HG03457 (cell line): ENCODE measurements around the gene ALDOB.

Experiments
- ATAC-seq: cut with Tn5 transposase; IDR thresholded peaks from one replicate; pipeline ENCODE4 v1.9.1; 2021; ENCODE audit warnings: moderate number of reproducible peaks; ENCODE audit not compliant: unreplicated experiment

The ALDOB gene

DNA sequence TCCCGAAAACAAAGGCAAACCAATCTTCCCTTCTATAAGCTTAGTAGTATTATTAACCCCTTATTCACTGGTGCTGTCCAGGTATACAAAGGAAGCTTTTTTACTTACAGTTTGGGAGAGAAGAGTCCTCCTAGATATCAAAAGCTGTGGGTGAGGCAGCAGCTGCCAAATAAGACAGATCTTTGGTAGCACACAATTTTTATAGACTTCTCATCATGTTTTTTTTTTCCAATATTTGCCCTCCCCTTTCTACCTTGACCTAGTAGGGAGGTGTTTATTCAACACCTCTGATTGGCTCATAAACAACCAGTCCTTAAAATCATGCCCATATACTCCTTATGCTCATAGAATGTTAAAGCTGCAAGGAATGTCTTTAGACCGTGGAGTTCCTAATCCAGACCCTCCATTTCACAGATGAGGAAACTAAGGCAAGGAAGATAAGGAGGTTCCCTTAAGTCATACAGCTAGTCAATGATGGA is at the start of gene ALDOB:
Gene ALDOB, minus strand, starts transcription at position 174 of the 479 bp plus-strand sequence. CDS start 4,887 bp downstream, outside the sequence.
- no peak for ATAC-seq

DNA sequence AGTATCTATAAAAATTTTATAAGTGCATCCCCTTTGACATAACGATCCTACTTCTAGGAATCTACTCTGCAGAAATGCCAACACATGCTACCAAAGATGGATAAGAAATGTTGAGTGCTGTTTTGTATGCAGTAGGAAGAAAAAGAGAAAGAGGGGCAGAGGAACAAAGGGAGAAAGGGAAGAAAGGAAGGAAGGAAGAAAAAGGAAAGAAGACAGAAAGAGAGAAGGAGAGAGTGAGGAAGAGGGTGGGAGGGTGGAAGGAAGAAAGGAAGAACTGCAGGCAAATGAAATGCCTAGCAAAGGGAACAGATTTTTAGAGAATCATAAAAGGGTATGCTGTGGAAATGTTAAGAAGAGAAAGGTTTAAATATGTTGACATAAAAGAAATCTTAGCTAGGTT is 48.5 kb upstream of the ALDOB start:
- ATAC-seq, result no peak

DNA sequence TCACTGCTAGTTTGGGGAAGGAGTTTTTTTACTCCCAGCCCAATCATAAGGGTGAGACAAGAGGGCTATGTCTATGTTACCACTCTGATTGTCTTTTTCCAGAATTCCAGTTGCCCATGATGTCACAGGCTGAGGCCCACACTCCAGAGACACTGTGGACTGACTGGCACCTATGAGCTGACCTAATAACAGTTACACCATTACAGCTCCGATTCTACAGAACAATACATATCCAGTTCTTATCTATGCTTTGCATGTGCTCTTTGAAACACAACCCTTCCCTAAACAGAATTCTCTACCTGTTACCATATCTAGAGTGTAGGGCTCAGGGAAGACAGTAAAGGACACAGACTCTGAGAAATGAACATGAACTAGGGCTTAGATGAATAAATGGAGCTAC is 45.7 kb upstream of the ALDOB start:
- ATAC-seq, result no peak

DNA sequence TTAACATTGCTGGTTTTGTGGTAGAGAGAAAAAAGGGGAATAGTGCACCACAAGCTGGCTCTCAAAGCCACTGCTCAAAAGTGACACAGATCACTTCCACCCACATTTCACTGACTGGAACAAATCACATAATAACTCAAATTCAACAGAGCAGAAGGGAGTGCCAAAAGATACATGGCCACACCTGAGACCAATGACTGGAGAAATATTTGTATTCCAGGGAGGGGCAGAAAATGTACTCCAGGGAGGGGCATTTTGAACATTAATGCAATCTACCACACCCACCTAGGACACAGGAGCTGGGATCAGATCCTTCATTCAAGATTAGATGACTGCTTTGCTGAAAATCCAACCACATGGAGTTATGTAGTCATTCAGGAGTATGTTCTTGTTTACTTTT is 44.8 kb upstream of the ALDOB start:
- no peak for ATAC-seq

DNA sequence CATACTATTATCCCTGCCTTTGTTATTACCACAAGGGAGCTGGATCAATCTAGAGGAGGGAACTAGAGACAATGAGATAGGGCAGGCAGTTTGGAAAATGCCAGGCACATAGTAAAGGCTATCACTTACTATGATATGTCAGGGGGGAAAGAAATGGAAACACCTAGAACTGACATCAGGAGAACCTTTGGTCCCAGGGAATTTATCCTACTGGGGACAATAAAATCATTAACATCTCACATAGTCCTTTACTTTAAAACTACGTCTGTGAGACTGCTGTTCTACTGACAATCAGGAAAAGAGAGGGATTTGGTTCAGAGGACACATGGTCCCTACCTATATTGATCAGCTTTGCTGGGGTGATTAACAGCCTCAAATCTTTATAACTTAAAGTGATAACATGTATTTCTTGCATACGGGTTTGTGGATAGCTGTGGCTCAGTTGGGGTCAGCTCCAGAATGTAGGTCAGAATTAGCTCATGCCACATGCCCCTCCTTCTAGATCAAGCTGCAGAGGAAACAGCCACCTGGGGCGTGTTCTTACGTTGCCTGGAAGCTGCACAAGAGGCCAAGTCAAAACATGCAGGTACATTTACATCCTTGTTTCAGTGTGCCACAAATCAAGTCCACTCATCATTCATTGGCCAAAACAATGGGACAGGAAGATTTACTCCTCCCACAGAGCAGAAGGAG is 43.9 kb upstream of the ALDOB start:
- no peak for ATAC-seq

DNA sequence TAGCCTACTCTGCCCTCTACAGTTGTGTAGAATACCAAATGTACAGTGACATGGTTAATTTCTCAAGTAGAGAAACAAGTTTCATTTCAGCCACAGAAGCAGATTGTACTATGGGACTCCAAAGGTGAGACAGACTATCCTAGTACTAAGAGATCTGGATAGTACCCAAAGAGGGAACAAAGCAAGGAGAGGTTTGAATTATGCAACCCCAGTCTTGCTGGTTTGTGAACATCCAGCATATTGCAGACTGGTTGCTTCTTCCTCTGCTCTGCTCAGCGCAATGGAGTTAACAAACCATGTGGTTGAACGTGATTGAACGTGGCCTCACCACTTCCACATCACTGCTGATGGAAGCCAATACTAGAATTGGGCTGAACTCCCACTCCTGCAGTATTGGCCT is 43.3 kb upstream of the ALDOB start:
- ATAC-seq, result no peak

DNA sequence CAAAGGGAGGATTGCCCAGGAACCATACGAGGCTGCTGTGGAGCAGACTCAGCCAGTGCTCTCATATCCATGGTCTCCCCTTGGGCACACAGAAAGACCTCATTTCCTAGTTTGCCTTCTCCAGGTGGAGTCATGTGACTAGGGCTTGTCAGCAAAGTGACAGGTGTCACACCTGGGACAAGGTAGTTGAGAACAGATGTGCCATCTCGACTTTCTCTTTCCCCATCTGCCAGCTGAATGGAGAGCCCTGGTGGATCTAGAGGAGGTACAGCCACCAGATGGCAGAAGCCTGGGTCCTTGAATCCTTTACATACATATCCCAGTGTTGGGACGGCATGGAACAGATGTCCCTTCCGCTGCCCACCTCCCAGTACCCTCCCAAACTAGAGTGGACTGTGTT is 42.9 kb upstream of the ALDOB start:
- ATAC-seq, result no peak

DNA sequence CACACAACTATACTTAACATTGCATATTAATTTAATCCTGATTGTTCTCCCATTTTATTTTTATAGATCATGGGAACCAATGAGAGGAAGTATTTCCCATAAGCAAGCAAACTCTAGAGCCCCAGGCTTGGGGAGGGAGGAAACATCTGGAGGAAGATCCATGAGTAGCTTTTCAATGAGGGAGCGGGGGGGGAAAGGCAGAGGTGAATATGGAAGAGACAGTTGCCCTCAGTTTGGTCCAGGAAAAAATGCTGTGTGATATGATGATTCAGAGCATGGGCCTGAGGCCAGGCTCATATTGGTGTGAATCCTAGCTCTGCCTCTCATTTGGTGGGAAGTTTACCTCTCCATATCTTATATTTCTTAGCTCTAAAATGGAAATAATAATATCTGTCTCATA is 42.2 kb upstream of the ALDOB start:
- ATAC-seq, result no peak

DNA sequence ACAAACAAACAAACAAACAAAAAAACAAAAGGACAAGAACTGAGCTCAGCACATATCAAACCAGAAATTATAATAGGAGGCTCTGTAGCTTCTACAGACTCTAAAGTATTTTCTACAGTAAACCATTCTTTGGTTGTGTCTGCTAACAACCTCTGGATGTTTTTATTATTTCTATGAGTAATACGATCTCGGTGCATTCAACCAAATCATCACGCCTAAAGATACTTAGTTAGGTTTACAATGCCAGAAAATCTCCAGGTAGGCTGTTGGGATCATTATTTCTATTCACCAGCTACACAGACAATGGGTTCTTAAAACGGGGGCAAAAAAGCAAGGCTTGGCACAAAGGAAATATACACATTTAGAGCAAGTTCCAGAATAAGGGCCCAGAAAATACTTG is 41.6 kb upstream of the ALDOB start:
- ATAC-seq, result no peak

DNA sequence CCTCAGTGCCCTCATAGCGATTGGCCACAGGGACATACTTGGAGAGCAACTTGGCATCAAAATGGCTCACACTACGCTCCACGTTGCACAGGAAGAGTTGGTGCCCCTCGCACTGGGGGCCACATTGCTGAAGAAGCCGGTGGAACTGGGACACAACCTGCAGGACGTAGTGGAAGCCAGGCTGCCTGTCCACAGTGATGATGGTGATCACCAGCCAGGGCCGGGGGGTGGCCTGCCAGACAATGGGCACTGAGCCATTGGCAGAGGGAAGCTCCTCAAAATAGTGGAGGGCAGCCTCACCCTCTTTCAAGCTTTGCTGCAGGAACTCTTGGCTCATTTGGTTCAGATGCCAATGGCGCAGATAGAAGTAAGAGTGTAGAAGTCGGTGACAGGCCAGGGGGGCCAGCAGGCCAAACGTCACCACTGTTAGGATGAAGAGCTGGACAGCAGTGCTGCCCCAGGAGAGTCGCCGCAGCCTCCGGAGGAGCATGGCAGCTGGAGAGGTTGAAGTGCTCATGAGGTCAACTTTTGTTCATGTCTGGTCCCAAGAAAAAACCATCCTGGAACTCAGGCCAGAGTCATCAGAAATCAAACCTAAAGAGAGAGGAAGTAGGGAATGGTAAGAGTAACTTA is 41.1 kb upstream of the ALDOB start:
- ATAC-seq, result no peak

DNA sequence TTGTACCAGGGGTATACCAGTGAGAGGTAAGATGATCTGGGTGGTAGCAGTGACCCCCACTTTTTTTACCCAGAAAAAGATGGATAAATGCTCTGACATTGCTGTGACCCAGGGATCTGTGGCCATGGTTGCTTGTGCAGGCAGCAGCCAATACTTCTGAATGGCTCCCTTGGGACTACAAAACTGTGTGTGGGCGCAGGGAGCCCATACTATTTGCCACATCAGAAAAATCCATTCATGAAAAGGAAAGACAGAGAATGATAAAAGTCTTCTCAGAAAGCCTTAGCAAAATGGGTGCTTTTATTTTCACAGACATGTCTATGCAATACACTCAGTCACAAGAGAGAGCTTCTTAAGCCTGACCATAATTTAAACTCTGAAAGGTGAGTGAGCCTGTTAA is 37.3 kb upstream of the ALDOB start:
- ATAC-seq, result no peak

DNA sequence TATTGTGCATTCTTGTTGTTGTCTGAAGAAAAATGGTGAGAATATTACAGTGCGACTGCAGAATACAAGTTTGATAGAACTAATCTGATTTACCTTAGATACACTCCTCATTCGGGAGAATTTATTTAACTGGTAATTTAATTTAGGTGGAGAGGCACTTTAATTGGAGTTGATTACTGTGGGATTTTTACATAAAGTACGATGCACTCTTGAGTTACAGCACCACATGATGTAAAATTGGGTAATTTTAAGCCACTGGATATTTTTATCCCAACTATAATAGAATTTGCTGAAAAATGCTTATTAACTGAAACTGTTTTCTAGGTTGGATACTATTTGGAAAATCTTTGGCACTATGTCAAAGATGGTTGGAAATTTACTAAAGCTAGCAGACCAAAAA is 35.4 kb upstream of the ALDOB start:
- no peak for ATAC-seq

DNA sequence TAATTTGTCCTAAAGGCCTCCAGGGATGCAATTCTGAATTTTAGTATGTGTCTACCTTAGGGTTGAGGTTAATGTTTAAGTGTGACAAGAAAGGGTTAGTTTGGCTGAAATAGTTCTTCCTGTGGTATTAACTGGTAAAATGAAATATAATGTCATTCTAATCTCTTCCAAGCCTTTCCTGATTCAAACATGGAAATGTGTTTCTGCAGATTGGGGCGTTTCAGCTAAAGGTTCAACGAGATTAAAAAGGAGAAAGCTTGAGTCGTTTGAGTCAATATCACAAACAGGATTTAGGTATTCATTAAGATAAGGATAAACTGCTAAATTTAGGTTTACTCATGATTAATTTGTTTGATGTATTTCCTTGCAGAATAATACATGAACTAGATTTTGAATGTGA is 34.4 kb upstream of the ALDOB start:
- no peak for ATAC-seq

DNA sequence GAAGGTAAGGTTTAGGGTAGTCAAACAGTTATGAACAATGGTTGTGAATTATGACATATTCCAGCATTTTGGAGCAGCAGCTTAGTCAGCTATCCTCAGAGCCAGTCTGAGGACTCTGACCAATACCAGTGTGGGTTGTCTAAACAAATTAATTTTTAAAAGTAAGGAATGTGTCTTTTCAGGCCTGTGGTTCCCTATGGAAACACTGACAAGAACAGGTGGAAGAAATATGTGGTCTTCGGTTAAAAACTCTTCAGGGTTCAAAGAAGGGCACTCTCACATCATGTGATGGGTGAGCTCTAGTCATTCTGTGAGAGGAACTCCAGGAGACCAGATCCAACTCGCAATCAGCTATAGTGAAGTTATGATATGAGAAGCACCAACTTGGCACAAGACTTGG is 33.5 kb upstream of the ALDOB start:
- ATAC-seq, result no peak

DNA sequence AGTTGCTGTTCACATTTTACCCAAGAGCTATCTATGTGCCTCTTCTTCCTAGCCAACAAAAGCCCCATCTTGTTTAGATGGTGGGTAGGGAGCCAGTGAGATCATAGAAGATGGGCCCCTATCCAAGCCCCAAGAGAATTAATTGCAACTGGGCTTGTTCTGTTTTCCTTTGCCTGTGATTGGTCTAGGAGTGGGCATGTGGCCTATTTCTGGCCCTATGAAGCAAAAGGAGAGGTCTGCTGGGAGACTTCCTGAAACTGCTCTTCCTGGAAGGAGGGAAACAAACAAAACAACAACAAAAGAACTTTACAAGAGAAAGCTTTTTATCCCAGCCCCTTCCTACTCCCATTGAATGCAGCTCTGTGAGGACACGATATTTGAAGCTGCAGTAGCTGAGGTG is 32.5 kb upstream of the ALDOB start:
- no peak for ATAC-seq

DNA sequence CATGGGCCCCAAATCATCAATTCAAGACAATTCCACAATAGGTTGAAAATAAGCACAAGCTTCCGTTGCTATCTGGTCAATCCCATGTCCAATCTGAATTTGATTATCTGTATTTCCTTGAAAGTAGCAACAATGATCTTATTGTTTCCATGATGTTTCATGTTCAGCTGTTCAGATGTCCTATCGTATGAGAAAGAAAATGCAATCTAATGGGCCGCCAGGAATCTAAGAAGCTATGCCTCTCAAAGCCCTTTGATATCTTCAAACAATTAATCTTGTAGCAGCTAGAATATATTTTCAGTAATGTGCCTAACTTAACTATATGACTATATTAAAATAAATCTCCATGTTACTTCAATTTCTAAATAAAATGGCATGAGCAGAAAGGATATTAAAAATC is 32.1 kb upstream of the ALDOB start:
- no peak for ATAC-seq

DNA sequence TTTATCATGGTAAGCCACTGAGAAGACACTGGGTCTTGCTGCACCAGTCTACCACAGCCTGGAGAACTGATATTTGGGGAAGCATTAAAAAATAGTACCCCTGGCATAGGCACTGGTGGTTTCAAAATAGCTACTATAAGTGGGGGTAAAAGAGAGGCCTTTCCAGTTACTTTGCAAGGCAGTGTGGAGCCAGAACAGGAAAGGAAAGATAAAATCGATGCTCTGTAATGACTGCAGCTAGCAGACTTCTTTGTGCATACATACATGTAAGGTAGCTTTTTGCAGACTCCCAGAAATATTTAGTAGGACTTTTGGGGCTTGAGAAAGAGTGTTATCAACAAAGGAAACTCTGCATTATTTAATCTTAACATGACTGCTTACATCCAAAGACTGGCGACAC is 31.3 kb upstream of the ALDOB start:
- ATAC-seq, result no peak

DNA sequence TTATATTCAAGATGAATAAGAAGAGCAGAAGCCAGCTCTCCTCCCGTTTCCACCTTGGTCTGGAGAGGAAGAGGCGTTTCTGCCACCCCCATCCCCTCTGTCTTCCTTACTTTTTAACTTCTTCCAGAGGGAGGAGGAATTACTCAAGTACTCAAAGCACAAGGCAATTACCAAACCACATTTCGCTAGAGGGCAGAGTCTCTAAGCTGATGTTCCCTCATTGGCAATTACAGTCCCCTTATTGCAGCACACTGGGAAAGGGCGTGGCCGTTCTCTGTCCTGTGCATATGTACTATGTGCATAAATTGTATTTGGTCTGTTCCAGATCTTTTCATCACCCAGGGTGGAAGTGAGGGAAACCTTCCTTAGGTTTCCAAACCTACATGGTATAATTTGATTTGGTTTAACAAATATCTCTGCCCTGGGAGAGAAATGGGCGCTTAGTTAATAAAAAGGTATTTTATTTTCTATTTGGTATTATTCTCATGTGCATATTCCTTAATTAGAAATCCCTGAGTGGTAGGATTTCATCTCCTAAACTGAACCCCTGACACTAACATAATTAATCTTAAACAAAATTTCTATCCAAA is 29.8 kb upstream of the ALDOB start:
- ATAC-seq, result no peak

DNA sequence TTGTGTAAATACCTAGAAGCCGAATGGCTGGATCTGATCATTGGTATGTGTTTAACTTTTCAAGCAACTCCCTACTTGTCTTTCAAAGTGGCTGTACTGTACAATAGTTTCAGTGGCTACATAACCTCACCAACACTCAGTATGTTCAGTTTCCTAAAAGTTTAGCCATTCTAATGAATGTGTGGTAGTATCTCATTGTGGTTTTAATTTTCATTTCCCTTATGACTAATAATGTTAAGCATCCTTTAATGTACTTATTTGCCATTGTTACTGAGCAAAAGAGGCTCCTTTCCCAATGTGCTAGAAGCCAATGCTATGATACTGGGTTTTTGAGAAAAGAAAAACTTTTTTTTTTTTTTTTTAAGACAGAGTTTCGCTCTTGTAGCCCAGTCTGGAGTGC is 27.8 kb upstream of the ALDOB start:
- no peak for ATAC-seq

DNA sequence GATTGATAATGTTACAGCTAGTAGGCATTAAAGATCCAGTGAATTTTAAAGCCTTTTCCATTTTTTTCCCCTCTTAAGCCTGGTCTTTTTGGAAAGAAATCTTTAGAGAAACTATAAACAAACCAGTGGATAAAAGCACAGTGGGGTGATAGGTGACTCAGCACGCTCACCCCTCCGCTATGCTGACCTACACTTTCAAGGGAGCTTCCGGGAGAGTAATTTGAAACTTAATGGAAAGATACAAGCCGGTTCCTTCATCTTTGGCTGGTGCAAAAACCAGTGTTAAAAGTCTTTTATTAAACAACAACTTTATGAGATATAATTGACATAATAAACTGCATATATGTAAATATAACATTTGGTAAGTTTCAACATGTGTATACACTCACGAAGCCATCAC is 27.0 kb upstream of the ALDOB start:
- ATAC-seq, result no peak

DNA sequence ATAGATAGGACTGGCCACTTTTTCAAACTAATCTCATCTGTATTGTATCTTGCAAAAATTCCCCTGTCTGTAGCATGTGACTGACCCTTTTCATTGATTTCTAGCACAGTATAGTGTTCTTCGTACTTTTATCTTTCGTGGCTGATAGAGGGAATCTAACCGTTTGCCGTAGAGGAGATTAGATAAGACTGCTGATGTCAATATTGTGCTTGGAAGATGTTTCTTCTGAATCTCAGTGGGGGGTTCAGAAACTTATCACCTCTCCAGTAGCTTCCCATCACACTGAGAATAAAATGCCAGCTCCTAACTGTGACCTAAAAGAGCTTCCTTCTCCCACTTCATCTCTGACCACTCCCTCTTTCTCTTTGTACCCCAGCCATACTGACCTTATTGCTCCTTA is 25.4 kb upstream of the ALDOB start:
- no peak for ATAC-seq

DNA sequence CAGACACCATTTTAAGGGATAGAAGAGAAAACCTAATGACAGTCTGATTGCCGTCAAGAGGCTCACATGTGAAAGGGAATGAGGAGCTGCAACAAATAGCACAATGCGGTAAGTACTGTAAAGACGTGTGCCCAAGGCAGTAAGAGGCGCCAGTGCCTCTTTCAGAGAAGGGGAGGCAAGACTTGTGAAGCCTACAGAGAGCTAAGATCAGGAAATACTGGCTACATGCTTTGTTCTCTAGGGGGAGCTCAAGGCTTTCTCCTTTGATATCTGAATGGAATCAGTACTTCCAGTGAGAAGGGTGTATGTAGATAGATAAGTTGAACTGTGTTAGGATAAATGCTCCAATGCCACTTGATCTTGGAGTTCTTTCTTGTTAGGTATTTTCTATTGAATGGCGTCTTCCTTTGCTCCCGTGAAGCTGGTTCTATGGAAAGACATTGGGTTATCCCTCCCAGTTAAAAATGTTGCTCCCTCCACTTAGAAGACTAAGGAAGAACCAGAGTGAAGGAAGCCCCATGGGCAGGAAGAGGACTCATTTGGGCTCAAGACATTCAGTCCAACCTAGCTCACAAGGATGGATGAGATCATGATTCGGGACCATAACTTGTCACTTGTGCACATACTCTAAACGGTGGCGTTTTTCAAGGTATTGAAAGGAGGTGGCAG is 23.5 kb upstream of the ALDOB start:
- peak; percentile 62 for ATAC-seq
